HEK293 (cell line): ENCODE data around the gene TXN2.
A peak's percentile ranks its signal among the peaks of the same experiment; 100 is the strongest.

Experiments
- CTCF ChIA-PET: fragments of 350-600 bp; formaldehyde crosslinking; extraction: SDS; loops from one replicate; lab custom pipeline; 2021; ENCODE audit warnings: antibody characterized with exemption; lab: Yijun Ruan, JAX
- POLR2A ChIA-PET: fragments of 300-600 bp; formaldehyde crosslinking; extraction: SDS; loops from one replicate; lab custom pipeline; 2020; ENCODE audit warnings: antibody characterized with exemption, inconsistent platforms; lab: Yijun Ruan, JAX
- H3K27ac ChIP-seq: fragments of 200-500 bp; sonication (Bioruptor generic); 2 replicates; pipeline ENCODE4 v1.5.1; 2014; ENCODE audit warnings: low read depth, low read length, control low read depth, inconsistent platforms; ENCODE audit errors: extremely low read depth
- H3K36me3 ChIP-seq, 2 experiments: fragments of 200-500 bp in 1 of 2; sonication (Bioruptor generic) in 1 of 2; 1 replicate in 1 of 2; 2 replicates in 1 of 2; pipeline ENCODE4 v1.5.1; 2014 to 2017; ENCODE audit warnings: inconsistent platforms in 2 of 2, low read length in 2 of 2; ENCODE audit not compliant: control insufficient read depth in 2 of 2, insufficient read depth in 1 of 2
- H3K4me1 ChIP-seq: fragments of 200-500 bp; sonication (Bioruptor generic); 2 replicates; pipeline ENCODE4 v1.5.1; 2014; ENCODE audit warnings: mild to moderate bottlenecking, low read length, inconsistent platforms; ENCODE audit not compliant: control insufficient read depth, insufficient read depth
- H3K4me3 ChIP-seq: 2 replicates; pipeline ENCODE4 v1.5.1; 2011; ENCODE audit warnings: low read depth, mild to moderate bottlenecking, control low read depth, low read length, moderate library complexity
- H3K9me3 ChIP-seq: fragments of 200-500 bp; sonication (Bioruptor generic); 2 replicates; pipeline ENCODE4 v1.5.1; 2014; ENCODE audit warnings: low read depth, low read length, inconsistent platforms; ENCODE audit not compliant: control insufficient read depth, insufficient read depth
- EGR2 ChIP-seq: fragments of 450-650 bp; formaldehyde crosslinking; IDR thresholded peaks from 2 replicates; pipeline ENCODE4 v1.5.1; 2016; ENCODE audit warnings: low read depth, missing biosample characterization, missing genetic modification characterization
- FEZF1 ChIP-seq: fragments of 450-650 bp; formaldehyde crosslinking; IDR thresholded peaks from 2 replicates; pipeline ENCODE4 v1.5.1; 2016; ENCODE audit warnings: missing biosample characterization, missing genetic modification characterization
- HOXC10 ChIP-seq: sonication (generic); formaldehyde crosslinking; IDR thresholded peaks from 2 replicates; pipeline ENCODE4 v1.8.1; 2023; ENCODE audit warnings: mild to moderate bottlenecking, missing genetic modification reagents
- PRDM1 ChIP-seq: fragments of 450-650 bp; formaldehyde crosslinking; IDR thresholded peaks from 2 replicates; pipeline ENCODE4; 2016; ENCODE audit warnings: missing biosample characterization, missing genetic modification characterization
- PRDM10 ChIP-seq: fragments of 450-650 bp; formaldehyde crosslinking; IDR thresholded peaks from 2 replicates; pipeline ENCODE4 v1.5.1; 2016; ENCODE audit warnings: missing biosample characterization, missing genetic modification characterization
- SCRT2 ChIP-seq: fragments of 450-650 bp; formaldehyde crosslinking; IDR thresholded peaks from 2 replicates; pipeline ENCODE4 v1.5.1; 2016; ENCODE audit warnings: missing biosample characterization, missing genetic modification characterization
- SP3 ChIP-seq: fragments of 450-650 bp; formaldehyde crosslinking; IDR thresholded peaks from 2 replicates; pipeline ENCODE4 v1.5.1; 2016; ENCODE audit warnings: missing biosample characterization, missing genetic modification characterization
- TCF7L2 ChIP-seq: IDR thresholded peaks from 2 replicates; pipeline ENCODE4 v1.6.1; 2011; ENCODE audit warnings: low read depth, mild to moderate bottlenecking, inconsistent platforms, low read length, moderate library complexity, borderline replicate concordance
- ZBTB7A ChIP-seq: fragments of 450-650 bp; formaldehyde crosslinking; IDR thresholded peaks from 2 replicates; pipeline ENCODE4 v1.5.1; 2016; ENCODE audit warnings: low read depth, missing biosample characterization, missing genetic modification characterization
- ZNF146 ChIP-seq: fragments of 450-650 bp; formaldehyde crosslinking; IDR thresholded peaks from 2 replicates; pipeline ENCODE4 v1.5.1; 2016; ENCODE audit warnings: missing biosample characterization, missing genetic modification characterization
- ZNF19 ChIP-seq: fragments of 450-650 bp; formaldehyde crosslinking; IDR thresholded peaks from 2 replicates; pipeline ENCODE4; 2016; ENCODE audit warnings: missing biosample characterization, missing genetic modification characterization, low read depth
- ZNF211 ChIP-seq: fragments of 450-650 bp; formaldehyde crosslinking; IDR thresholded peaks from 2 replicates; pipeline ENCODE4 v1.5.1; 2016; ENCODE audit warnings: low read depth, missing biosample characterization, missing genetic modification characterization
- ZNF23 ChIP-seq: fragments of 450-650 bp; formaldehyde crosslinking; IDR thresholded peaks from 2 replicates; pipeline ENCODE4 v1.5.1; 2016; ENCODE audit warnings: missing biosample characterization, missing genetic modification characterization, borderline replicate concordance
- ZNF26 ChIP-seq: fragments of 450-650 bp; formaldehyde crosslinking; IDR thresholded peaks from 2 replicates; pipeline ENCODE4 v1.5.1; 2016; ENCODE audit warnings: missing biosample characterization, missing genetic modification characterization
- ZNF266 ChIP-seq: fragments of 450-650 bp; formaldehyde crosslinking; IDR thresholded peaks from 2 replicates; pipeline ENCODE4 v1.5.1; 2016; ENCODE audit warnings: missing biosample characterization, missing genetic modification characterization, low read depth
- ZNF404 ChIP-seq: fragments of 450-650 bp; formaldehyde crosslinking; IDR thresholded peaks from 2 replicates; pipeline ENCODE4 v1.5.1; 2017; ENCODE audit warnings: missing biosample characterization, missing genetic modification characterization
- ZNF473 ChIP-seq: fragments of 450-650 bp; formaldehyde crosslinking; IDR thresholded peaks from 2 replicates; pipeline ENCODE4 v1.5.1; 2017; ENCODE audit warnings: missing biosample characterization, missing genetic modification characterization
- ZNF501 ChIP-seq: fragments of 450-650 bp; formaldehyde crosslinking; IDR thresholded peaks from 2 replicates; pipeline ENCODE4 v1.5.1; 2016; ENCODE audit warnings: missing biosample characterization, missing genetic modification characterization
- ZNF521 ChIP-seq: fragments of 450-650 bp; formaldehyde crosslinking; IDR thresholded peaks from 2 replicates; pipeline ENCODE4 v1.5.1; 2017; ENCODE audit warnings: missing biosample characterization, mild to moderate bottlenecking, missing genetic modification characterization
- ZNF530 ChIP-seq: fragments of 450-650 bp; formaldehyde crosslinking; IDR thresholded peaks from 2 replicates; pipeline ENCODE4 v1.5.1; 2016; ENCODE audit warnings: low read depth, missing biosample characterization, missing genetic modification characterization
- ZNF555 ChIP-seq: fragments of 450-650 bp; formaldehyde crosslinking; conservative IDR thresholded peaks from 2 replicates; pipeline ENCODE4 v1.5.1; 2017; ENCODE audit warnings: missing biosample characterization, mild to moderate bottlenecking, missing genetic modification characterization, inconsistent platforms
- ZNF561 ChIP-seq: fragments of 450-650 bp; IDR thresholded peaks from 2 replicates; pipeline ENCODE4 v1.5.1; 2018; ENCODE audit warnings: missing biosample characterization, missing genetic modification characterization, borderline replicate concordance
- ZNF768 ChIP-seq: fragments of 450-650 bp; formaldehyde crosslinking; IDR thresholded peaks from 2 replicates; pipeline ENCODE4 v1.5.1; 2018; ENCODE audit warnings: missing biosample characterization, mild to moderate bottlenecking, missing genetic modification characterization
- ZSCAN5A ChIP-seq: fragments of 450-650 bp; formaldehyde crosslinking; IDR thresholded peaks from 2 replicates; pipeline ENCODE4 v1.5.1; 2016; ENCODE audit warnings: missing biosample characterization, missing genetic modification characterization
- ZXDB ChIP-seq: fragments of 450-650 bp; formaldehyde crosslinking; IDR thresholded peaks from 2 replicates; pipeline ENCODE4 v1.5.1; 2016; ENCODE audit warnings: missing biosample characterization, missing genetic modification characterization
- TF ChIP-seq, protein P1 (sequence below): fragments of 450-650 bp; formaldehyde crosslinking; IDR thresholded peaks from 2 replicates; pipeline ENCODE4 v1.5.1; 2016; ENCODE audit warnings: missing biosample characterization, missing genetic modification characterization
- TF ChIP-seq, protein P2 (sequence below): fragments of 450-650 bp; formaldehyde crosslinking; IDR thresholded peaks from 2 replicates; pipeline ENCODE4 v1.5.1; 2016; ENCODE audit warnings: missing biosample characterization, missing genetic modification characterization
- TF ChIP-seq, protein P3 (sequence below): fragments of 450-650 bp; formaldehyde crosslinking; IDR thresholded peaks from 2 replicates; pipeline ENCODE4 v1.5.1; 2016; ENCODE audit warnings: missing biosample characterization, missing genetic modification characterization

Gene TXN2

DNA sequence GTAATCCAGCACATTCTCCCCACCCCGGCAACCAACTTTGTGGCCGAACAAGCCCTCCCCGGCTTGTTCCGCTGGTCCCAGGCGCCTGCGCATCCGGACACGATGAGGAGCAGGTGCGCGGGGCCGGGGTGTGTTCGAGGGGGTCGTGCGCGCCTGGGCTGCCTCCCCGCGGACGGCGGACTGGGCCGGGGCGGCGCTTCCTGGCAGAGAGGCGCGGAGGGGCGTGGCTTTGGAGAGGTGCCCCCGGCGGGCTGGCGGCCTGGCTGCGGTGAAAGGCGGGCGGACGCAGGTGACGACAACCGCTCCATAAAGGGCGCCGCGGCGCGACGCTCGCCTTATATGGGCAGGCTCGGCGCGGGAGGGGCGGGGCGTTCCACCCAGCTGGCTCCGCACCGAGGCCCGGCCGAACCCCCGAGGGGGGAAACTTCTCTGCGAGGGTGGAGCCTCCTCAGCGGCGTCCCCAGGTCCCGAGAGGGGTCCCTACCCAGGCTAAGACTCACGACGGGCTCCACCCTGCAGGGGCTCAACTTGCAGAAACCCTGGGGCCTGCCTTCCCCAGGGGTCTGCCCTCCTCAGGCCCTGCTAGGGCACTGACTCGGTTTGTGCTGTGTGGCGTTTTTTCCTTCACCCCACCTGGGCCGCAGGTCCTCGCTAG, 26.4 kb downstream of the TXN2 start:
- Histone ChIP-seq H3K4me1 (peaks cover 13% of the 10 kb centered on the region), H3K27ac (peak overlapping the region; percentile 63), H3K9me3 (no peaks in the 10 kb centered on the region), H3K36me3 (no peaks in the 10 kb centered on the region), H3K4me3 (peak overlapping the region; percentile 40)
- CTCF ChIA-PET = interaction anchor here (0.6 to 1.7 kb wide), 7 partner anchors 10 to 1206 kb away, joined by 3 to 6 read pairs (median 4); no protein-coding TSS in a partner anchor
- POLR2A ChIA-PET = interaction anchor here (0.6 to 2.3 kb wide), 9 partner anchors 11 to 137 kb away, joined by 3 to 13 read pairs (median 4); partner anchors contain the start of genes MYH9 and TXN2
- TF ChIP-seq TCF7L2 (peak; percentile 73; the same call in 1 of the 2 replicates), PRDM1 (tag by site-specific recombination) (peak; percentile 60), ZNF521 (no peak), ZNF555 (no peak), SCRT2 (tag by site-specific recombination) (no peak), ZNF19 (no peak), ZNF23 (no peak), ZNF768 (tag by site-specific recombination) (peak; percentile 70; the same call in 1 of the 2 replicates), ZNF530 (no peak), HOXC10 (CRISPR knock-in tag) (no peak), ZBTB7A (tag by site-specific recombination) (0 out of 2 replicates have a peak, but pooled peaks have one; percentile 59), ZNF561 (tag by site-specific recombination) (peak; percentile 98), EGR2 (tag by site-specific recombination) (no peak; the same call in 1 of the 2 replicates), ZSCAN5A (tag by site-specific recombination) (no peak), PRDM10 (tag by site-specific recombination) (peak; percentile 77), SP3 (tag by site-specific recombination) (peak; percentile 83), ZXDB (peak; percentile 90), FEZF1 (tag by site-specific recombination) (peak; percentile 37), ZNF211 (tag by site-specific recombination) (no peak), ZNF146 (tag by site-specific recombination) (no peak), ZNF404 (tag by site-specific recombination) (no peak), ZNF26 (tag by site-specific recombination) (no peak), ZNF266 (tag by site-specific recombination) (no peak), ZNF501 (peak; percentile 44; the same call in 1 of the 2 replicates), ZNF473 (no peak)
- TF ChIP-seq, protein P1, sequence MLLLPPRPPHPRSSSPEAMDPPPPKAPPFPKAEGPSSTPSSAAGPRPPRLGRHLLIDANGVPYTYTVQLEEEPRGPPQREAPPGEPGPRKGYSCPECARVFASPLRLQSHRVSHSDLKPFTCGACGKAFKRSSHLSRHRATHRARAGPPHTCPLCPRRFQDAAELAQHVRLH (tag by site-specific recombination) = peak; percentile 50; the same call in 1 of the 2 replicates
- TF ChIP-seq, protein P2, sequence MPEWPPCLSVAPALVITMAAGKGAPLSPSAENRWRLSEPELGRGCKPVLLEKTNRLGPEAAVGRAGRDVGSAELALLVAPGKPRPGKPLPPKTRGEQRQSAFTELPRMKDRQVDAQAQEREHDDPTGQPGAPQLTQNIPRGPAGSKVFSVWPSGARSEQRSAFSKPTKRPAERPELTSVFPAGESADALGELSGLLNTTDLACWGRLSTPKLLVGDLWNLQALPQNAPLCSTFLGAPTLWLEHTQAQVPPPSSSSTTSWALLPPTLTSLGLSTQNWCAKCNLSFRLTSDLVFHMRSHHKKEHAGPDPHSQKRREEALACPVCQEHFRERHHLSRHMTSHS (tag by site-specific recombination) = no peak
- TF ChIP-seq, protein P3, sequence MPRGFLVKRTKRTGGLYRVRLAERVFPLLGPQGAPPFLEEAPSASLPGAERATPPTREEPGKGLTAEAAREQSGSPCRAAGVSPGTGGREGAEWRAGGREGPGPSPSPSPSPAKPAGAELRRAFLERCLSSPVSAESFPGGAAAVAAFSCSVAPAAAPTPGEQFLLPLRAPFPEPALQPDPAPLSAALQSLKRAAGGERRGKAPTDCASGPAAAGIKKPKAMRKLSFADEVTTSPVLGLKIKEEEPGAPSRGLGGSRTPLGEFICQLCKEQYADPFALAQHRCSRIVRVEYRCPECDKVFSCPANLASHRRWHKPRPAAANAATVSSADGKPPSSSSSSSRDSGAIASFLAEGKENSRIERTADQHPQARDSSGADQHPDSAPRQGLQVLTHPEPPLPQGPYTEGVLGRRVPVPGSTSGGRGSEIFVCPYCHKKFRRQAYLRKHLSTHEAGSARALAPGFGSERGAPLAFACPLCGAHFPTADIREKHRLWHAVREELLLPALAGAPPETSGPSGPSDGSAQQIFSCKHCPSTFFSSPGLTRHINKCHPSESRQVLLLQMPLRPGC = 0 out of 2 replicates have a peak, but pooled peaks have one; percentile 20
